Measurements from ENCODE around the gene PTGR2.
"Not testable (repeated sequence)": the region's sequence is repeated elsewhere in the genome, so short reads cannot be mapped to it uniquely, and the experiment has no call there.

The PTGR2 gene

DNA sequence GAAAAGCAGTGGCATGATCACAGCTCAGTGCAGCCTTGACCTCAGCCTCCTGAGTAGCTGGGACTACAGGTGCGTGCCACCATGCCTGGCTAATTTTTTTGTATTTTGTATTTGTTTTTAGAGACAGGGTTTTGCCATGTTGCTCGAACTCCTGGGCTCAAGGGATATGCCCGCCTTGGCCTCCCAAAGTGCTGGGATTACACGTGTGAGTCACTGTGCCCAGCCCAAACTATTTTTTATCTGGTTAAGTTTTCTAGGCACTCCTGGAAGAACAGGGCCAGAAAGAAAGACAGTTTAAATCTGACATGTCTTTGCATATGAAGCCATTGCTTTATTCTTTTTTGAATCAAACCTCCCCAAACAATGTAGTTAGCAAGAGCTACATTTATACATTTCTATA lies 27.5 kb upstream of the PTGR2 start:
- Histone ChIP-seq H2AFZ (no peak overlapping the region), H3K4me2 (ENCODE audit: low read length) (no peak overlapping the region), H3K36me3 (ENCODE audit: control insufficient read depth, insufficient read depth, low read length) (no peaks in the 10 kb centered on the region), H3K27ac (no peak overlapping the region), H3K4me3 (ENCODE audit: low read depth, low read length) (no peak overlapping the region), H3K9me3 (ENCODE audit: control insufficient read depth, low read length) (no peaks in the 10 kb centered on the region), H3K9ac (no peak overlapping the region), H3K79me2 (no peaks in the 10 kb centered on the region), H3K4me1 (no peaks in the 10 kb centered on the region), H3K27me3 (ENCODE audit: control insufficient read depth, insufficient read depth, low read length) (no peaks in the 10 kb centered on the region)
- TF ChIP-seq, protein P1, sequence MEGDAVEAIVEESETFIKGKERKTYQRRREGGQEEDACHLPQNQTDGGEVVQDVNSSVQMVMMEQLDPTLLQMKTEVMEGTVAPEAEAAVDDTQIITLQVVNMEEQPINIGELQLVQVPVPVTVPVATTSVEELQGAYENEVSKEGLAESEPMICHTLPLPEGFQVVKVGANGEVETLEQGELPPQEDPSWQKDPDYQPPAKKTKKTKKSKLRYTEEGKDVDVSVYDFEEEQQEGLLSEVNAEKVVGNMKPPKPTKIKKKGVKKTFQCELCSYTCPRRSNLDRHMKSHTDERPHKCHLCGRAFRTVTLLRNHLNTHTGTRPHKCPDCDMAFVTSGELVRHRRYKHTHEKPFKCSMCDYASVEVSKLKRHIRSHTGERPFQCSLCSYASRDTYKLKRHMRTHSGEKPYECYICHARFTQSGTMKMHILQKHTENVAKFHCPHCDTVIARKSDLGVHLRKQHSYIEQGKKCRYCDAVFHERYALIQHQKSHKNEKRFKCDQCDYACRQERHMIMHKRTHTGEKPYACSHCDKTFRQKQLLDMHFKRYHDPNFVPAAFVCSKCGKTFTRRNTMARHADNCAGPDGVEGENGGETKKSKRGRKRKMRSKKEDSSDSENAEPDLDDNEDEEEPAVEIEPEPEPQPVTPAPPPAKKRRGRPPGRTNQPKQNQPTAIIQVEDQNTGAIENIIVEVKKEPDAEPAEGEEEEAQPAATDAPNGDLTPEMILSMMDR (IDR thresholded peaks at IDR 0.05): no peak

DNA sequence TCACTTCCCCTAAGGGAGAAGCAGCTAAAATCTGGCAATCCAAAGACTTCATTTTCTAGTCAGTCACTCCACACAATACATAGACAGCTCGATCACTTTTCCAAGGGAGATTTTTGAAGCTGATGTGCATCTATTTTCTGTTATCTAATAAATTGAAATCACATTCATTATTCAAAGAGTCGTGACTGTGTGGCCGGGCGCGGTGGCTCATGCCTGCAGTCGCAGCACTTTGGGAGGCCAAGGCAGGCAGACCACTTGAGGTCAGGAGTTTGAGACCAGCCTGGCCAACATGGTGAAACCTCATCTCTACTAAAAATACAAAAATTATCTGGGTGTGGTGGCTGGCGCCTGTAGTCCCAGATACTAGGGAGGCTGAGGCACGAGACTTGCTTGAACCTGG lies 27.1 kb upstream of the PTGR2 start:
- Histone ChIP-seq H3K36me3 (ENCODE audit: control insufficient read depth, insufficient read depth, low read length) (no peaks in the 10 kb centered on the region), H2AFZ (no peak overlapping the region), H3K4me1 (peaks cover 3% of the 10 kb centered on the region), H3K9ac (no peak overlapping the region), H3K27me3 (ENCODE audit: control insufficient read depth, insufficient read depth, low read length) (no peaks in the 10 kb centered on the region), H3K27ac (no peak overlapping the region), H3K4me3 (ENCODE audit: low read depth, low read length) (no peak overlapping the region), H3K9me3 (ENCODE audit: control insufficient read depth, low read length) (no peaks in the 10 kb centered on the region), H3K79me2 (no peaks in the 10 kb centered on the region), H3K4me2 (ENCODE audit: low read length) (no peak overlapping the region)
- TF ChIP-seq, protein P1 (IDR thresholded peaks at IDR 0.05): no peak

DNA sequence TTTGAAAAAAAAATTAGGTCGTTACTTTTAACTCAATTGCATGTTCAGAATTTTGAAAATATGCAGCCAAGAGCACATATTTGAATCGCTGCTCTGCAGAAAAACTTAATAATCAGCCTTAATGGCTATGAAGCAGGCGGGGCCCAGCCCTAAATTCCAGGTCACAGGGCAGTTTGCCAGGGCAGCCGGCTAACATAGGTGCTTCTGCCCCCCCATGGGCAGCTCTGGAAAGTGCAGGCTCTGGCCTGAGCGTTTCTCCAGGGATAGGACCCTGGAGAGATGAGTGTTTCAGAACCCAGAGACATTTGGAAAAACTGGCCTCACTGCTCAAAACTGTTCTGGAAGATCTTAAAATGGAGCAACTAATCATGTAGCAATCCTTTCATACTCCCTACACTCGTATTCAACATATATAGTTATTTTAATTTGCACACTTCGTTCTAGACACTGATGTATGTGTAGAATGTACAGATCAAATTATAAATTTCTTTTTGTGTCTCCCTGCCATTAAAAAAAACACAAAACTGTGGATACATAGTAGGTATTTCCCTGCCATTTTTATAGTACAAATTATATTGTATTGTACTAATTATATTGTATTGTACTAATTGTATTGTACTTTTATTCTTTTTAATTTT lies 26.0 kb upstream of the PTGR2 start:
- H3K4me3 ChIP-seq (ENCODE audit: low read depth, low read length): no peak overlapping the region
- H3K4me2 ChIP-seq (ENCODE audit: low read length): no peak overlapping the region
- no peaks in the 10 kb centered on the region for H3K9me3 ChIP-seq (ENCODE audit: control insufficient read depth, low read length)
- TF ChIP-seq, protein P1 (IDR thresholded peaks at IDR 0.05): peak; percentile 95
- H3K27me3 ChIP-seq (ENCODE audit: control insufficient read depth, insufficient read depth, low read length): no peaks in the 10 kb centered on the region
- no peaks in the 10 kb centered on the region for H3K79me2 ChIP-seq
- no peak overlapping the region for H3K9ac ChIP-seq
- peaks cover 4% of the 10 kb centered on the region for H3K4me1 ChIP-seq
- no peak overlapping the region for H2AFZ ChIP-seq
- no peaks in the 10 kb centered on the region for H3K36me3 ChIP-seq (ENCODE audit: control insufficient read depth, insufficient read depth, low read length)
- H3K27ac ChIP-seq: no peak overlapping the region

DNA sequence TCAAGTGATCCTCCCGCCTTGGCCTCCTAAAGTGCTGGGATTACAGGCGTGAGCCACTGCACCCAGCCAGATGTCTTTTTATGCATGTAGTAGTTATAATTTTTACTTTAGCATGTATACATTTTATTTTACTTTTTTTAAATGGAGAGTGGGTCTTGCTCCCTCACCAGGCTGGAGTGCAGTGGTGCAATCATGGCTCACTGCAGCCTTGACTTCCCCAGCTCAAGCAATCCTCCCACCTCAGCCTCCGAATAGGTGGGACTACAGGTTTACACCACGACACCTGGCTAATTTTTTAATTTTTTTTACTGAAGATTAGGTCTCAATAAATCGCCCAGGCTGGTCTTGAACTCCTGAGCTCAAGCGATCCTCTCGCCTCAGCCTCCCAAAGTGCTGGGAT lies 24.4 kb upstream of the PTGR2 start:
- H3K9ac ChIP-seq; H3K4me3 ChIP-seq (ENCODE audit: low read depth, low read length); H3K27me3 ChIP-seq (ENCODE audit: control insufficient read depth, insufficient read depth, low read length); H3K36me3 ChIP-seq (ENCODE audit: control insufficient read depth, insufficient read depth, low read length); H3K4me1 ChIP-seq; H3K4me2 ChIP-seq (ENCODE audit: low read length); H3K27ac ChIP-seq; H3K9me3 ChIP-seq (ENCODE audit: control insufficient read depth, low read length); H2AFZ ChIP-seq; H3K79me2 ChIP-seq: not testable (repeated sequence)

DNA sequence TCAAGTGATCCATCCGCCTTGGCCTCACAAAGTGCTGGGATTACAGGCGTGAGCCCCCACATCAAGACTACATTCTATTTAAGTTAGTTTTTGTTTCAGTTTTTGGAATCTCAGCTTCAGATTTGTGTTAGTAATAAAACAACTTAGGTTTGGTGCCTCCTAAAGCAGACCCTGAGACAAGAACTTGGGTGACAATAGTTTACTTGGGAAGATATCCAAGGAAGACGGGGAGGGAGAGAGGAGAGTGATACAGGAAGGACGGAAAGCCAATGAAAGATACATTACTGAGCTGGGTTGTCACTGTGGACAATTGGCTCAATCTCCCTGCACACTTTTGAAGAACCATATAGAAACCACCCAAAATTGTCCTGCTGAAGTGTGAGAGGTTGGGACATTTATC lies 22.6 kb upstream of the PTGR2 start:
- Histone ChIP-seq H3K4me3 (ENCODE audit: low read depth, low read length) (no peak overlapping the region), H3K27me3 (ENCODE audit: control insufficient read depth, insufficient read depth, low read length) (no peaks in the 10 kb centered on the region), H3K9me3 (ENCODE audit: control insufficient read depth, low read length) (no peaks in the 10 kb centered on the region), H2AFZ (peak overlapping the region; percentile 36), H3K27ac (no peak overlapping the region), H3K4me2 (ENCODE audit: low read length) (no peak overlapping the region), H3K4me1 (peaks cover 12% of the 10 kb centered on the region), H3K9ac (no peak overlapping the region), H3K36me3 (ENCODE audit: control insufficient read depth, insufficient read depth, low read length) (no peaks in the 10 kb centered on the region), H3K79me2 (no peaks in the 10 kb centered on the region)
- TF ChIP-seq, protein P1 (IDR thresholded peaks at IDR 0.05): no peak

All from parathyroid adenoma (tissue), 2 donors.